Cerebellar cortex (tissue), 1 donor: ENCODE results near the gene MANSC4.

Experiments used
- DNase-seq: peaks from one replicate; pipeline ENCODE4 v3.0.0-alpha.2; 2015; ENCODE audit warnings: low spot score

MANSC4 gene

GRCh38 chr12:27800819-27801218 is 20.8 kb upstream of the MANSC4 start:
- no peak for DNase-seq

DNA sequence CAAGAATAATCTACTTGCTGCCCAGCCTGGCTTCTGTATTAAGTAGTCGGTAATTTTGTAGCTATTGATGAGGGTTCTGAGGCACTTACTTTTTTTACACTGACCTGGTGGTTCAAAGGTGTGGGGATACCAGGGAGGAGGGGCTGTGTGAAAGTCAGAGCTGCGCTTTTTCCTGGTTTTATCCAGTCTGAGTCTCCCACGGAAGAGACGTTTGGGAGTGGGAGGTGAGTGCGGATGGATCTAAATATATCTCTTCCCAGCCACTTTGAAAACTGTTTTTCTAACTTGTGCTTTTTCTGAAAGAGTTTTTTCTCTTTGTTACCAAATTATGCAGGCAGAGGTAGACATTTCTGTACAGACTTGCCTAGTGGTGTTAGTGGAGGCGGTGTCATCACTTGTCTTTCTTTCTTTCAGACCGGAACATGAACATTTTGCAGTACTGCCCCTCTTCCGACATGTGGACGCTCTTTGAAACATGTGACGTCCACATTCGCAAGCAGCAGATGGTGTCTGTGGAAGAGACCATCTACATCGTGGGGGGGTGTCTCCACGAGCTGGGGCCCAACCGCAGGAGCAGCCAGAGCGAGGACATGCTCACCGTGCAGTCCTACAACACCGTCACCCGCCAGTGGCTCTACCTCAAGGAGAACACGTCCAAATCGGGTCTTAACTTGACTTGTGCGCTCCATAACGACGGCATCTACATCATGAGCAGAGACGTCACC is 17.4 kb upstream of the MANSC4 start:
- DNase-seq = no peak

- no peak for DNase-seq
These were observed 16.1 kb upstream of the MANSC4 start for GRCh38 chr12:27796128-27796527.

- DNase-seq = no peak
These were observed 15.0 kb upstream of the MANSC4 start for GRCh38 chr12:27794818-27795584.

GRCh38 chr12:27790179-27790578 is 10.1 kb upstream of the MANSC4 start:
- no peak for DNase-seq

DNA sequence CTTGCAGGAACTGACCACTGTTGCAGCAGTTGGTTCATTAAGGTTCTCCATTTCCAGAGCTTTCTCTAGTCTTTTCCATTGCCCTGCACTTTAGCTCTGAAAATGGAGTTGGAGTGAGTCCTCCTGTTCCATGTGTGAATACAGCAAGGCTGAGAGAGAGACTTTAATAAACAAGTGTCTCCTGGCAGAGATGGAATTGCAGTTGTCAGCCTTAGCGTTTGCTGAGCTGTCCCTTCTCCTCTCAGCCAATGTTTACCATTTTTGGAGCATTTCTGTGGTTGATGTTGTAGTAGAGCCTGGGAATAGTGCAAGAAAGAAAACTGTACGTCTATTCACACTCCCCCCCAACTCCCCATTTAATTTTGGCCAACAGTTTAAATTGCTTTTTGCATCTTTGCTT is 7.5 kb upstream of the MANSC4 start:
- no peak for DNase-seq

DNA sequence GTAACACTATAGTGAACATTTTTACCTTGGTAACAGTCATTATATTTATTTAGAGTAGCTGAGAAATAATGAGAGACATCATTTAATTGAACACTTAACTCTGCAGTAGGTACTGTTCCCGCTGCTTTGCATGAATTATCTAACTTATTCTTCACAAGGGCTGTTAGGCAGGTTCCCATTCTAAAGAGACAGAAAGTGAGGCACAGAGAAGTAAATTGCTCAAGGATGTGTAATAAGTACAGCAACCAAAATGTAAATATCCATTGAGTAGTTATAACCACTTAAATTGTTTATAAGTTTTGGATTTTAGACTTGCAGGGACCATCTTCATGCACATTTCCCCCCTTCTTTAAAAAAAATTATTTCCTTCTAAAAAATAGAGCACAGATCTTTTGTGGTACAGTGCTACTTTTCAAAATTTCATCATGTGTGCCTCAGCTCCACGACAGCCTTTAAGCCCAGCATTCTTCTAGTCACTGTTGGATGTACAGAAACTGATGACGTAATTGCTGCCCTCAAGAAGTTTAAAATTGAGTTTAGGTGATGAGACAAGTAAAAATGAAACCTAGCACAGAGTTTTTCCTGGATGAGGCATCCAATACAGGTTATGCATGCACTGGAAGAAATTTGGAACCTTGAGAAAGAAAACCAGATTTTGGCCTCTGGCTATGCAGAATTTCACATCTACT is 6.0 kb upstream of the MANSC4 start:
- DNase-seq = no peak

DNA sequence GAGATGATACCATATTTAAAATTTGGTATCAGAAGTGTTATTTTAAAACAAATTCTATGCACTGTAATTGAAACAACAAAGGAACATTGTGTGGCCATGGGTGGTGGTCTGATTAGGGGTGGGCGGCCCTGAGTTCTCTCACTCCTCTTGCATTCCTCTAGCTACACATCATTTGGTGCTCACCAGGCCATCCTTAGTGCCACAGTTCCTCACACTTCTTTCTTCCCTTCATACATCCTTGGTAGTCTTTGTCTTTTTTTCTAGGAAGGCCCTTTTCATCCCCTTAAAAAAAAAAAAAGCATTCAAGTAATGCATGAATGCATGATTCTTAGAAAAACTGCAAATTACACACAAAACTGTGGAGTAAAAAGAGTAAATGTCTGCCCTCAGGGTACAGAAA is 2.4 kb upstream of the MANSC4 start:
- DNase-seq = no peak

DNA sequence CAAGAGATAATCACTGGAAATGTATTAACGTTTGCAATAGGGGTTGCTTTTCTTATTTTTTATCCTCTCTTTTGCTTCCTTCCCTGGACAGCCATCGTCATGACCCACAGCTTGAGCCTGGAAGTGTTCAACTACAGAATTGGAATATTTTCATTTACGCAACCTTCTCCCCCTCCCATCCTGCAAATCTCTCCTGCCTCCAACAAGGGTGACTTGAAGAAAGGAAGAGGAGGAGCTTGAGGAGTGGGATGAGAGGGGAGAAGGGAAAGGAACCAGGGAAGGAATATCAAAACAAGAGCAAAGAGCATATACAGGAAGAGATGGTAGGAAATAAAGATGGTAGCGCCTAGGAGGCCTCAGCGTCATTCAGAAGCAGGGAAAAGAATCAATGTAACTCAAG is 1.6 kb upstream of the MANSC4 start:
- peak; percentile 9 for DNase-seq

DNA sequence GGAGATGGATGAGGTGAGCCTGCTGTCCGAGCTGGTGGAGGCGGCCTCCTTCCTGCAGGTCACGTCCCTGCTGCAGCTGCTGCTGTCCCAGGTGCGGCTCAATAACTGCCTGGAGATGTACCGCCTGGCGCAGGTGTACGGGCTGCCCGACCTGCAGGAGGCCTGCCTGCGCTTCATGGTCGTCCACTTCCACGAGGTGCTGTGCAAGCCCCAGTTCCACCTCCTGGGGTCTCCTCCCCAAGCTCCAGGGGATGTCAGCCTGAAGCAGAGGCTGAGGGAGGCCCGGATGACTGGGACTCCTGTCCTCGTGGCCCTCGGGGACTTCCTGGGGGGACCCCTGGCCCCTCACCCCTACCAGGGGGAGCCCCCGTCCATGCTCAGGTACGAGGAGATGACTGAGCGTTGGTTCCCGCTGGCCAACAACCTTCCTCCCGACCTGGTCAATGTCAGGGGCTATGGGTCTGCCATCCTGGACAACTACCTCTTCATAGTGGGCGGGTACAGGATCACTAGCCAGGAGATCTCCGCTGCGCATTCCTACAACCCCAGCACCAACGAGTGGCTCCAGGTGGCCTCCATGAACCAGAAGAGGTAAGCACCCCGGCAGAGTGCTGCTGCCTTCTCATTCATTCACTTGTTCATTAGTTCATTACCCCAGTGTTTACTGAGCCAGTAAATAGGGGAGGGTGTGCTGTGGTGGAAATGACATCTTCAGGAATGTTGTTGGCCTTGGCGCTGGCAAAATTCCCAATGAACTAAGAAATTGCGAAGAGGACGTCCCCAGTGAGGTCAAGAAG is 774 bp upstream of the MANSC4 start:
- peak; percentile 22 for DNase-seq

GRCh38 chr12:27779416-27779919 is 568 bp downstream of the MANSC4 start:
- DNase-seq = peak; percentile 58

DNA sequence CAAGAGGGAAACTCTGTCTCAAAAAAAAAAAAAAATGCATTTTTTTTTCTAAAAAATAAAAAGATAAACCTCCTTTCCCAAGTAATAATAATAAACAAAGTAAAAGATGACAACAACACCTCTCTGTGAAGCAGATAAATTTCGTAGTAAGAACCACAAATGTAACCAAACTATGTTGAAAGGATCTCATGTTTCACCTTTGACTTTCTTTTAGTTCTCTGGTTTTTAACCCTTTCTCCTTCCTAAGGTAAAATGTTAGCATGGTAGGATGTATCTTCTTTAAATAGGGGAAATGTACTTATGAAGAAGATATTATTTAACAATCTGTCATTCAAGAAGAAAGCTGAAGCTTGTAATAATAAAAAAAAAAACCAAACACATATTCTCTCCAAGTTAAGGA is 1.8 kb downstream of the MANSC4 start:
- DNase-seq = no peak

GRCh38 chr12:27777141-27777540 is 2.9 kb downstream of the MANSC4 start:
- no peak for DNase-seq

DNA sequence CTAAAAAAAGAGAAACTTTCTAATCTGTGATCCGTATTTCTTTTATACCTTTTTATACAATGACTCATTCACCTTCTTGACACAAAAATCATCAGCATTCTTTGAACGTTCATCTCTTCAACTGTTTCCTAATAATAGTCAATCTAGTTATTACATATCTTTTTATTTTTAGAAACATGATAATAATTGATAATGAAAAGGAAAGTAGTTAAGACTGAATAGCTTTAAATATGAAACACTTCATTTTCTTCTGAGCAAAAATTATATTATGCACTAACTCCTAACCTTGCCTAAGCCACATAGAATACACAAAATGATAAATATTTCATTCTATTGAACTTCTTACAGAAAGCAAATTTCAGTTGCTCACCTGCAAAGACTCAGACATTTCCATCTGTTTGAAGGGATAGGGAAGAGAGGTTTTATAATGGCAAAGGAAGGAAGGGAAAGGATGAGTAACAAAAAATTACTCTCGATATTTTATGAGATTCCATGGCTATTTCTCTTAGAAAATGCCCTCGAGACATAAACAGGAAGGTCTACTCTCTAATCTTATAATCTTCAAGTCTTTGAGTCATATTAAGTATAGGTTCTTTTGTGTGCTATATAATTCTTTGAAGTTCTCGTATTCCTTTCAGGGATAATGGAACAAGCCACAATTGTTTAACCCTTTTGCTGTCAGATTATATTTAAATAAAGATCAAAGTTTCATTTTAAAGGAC is 7.5 kb downstream of the MANSC4 start:
- DNase-seq = no peak

DNA sequence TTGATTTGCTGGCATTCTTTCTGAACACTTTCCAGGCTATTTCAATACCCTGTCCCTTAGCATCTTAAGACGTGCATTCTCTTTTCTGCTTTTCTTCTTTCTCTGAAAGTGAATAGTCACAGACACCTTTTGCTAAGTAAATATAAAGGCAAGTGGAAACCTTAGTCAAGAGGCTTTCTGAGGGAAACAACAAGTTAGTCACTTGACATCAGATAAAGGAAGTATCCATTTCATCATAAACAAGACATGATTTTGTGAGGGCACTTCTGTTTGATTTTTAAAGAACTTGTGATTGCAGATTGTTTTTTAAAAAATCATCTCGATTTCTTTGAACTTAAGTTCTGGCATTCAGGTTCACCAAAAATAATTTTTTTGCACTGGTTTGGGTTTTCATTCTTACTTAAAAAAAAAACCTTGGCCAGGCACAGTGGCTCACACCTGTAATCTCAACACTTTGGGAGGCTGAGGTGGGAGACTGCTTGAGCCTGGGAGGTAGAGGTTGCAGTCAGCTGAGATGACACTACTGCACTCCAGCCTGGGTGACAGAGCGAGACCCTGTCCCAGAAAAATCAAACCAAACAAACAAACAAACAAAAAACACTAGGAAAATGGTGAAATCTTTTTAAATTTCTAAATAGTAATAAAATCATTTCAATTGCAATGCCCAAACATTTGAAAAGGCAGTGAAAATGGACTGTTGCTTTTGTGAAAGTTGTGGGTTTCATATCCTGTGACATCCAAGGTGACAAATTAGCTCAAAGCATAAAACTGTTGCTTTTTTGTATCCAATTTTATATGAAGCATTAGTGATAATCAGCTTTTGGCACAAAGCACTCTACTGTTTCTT is 8.3 kb downstream of the MANSC4 start:
- DNase-seq = no peak

DNA sequence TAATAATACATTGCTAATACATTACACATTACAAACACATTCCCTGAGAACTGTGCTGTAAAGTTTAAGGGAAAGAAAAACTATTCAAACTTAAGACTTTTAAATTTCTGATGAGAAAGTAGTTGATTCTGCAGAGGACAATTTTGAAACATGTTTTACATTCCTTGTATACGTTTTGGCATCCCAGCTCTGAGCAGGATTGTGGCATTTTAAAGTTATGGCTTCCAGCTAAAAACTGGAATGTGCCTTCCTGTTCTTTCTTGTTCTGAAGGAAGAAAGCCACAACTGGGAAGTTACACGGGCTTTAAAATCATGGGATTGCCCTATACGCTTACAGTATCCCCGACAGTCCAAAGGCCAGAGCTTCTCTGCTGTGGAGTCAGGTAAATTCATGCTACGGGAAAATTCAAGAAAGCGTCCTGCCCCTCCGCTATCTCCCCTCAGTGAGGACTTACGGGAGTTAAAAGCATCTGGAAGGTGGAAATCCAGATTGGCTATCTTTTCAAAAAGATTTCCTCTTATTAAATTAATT is 10.8 kb downstream of the MANSC4 start:
- no peak for DNase-seq

- DNase-seq = no peak
These were observed 13.4 kb downstream of the MANSC4 start for GRCh38 chr12:27766587-27766986.

- no peak for DNase-seq
These were observed 17.3 kb downstream of the MANSC4 start for GRCh38 chr12:27762757-27763156.

DNA sequence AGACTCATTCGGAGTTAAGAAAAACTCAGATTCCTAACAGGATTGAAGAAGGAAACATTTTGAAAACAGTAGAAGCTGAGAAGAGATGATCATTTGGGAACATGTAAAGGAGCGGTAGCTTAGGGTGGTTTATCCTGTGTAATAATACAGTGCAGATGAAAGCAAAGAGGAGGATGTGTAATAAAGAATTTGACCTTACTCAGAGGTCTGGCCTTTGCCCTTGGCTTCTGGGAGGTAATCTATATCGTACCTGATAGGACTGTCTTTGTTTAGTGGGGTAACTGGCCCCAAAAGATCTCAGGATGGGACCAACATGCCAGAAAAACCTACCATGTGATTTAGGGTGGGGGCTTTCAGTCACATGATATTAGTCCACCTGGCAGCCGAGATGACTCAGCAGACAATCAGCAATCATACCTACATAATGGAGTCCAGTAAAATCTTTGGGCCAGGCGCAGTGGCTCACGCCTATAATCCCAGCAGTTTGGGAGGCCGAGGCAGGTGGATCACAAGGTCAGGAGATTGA is 23.3 kb downstream of the MANSC4 start:
- no peak for DNase-seq

- DNase-seq = no peak
These were observed 25.2 kb downstream of the MANSC4 start for GRCh38 chr12:27754795-27755194.
